Colon (tissue), 2 donors: ENCODE measurements around the gene NRG4.
"Not testable (repeated sequence)": the region's sequence is repeated elsewhere in the genome, so short reads cannot be mapped to it uniquely, and the experiment has no call there.

Experiments used
- FAIRE-seq: peaks from 2 replicates; lab custom pipeline; 2012; peaks lifted over from hg19 to GRCh38; lab: Jason Lieb, UNC
- donor health status: control.
- donor health status: control.

NRG4 gene

DNA sequence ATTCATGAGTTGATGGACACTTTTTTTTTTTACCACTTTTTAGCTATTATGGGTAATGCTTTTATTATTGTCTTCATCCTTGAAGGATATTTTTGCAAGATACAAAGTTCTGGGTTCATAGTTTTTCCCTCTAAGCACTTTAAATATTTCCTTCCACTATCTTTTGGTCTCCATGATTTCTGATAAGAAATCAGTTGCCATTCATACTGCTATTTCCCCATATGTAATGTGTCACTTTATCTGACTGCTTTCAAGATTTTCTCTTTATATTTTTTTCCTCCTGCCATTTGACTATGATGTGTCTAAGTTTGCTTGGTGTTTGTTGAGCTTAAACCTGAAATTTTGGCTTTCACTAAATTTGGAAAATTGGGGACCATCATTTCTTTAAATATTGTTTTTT is 19.3 kb downstream of the NRG4 start:
- no peak for FAIRE-seq

DNA sequence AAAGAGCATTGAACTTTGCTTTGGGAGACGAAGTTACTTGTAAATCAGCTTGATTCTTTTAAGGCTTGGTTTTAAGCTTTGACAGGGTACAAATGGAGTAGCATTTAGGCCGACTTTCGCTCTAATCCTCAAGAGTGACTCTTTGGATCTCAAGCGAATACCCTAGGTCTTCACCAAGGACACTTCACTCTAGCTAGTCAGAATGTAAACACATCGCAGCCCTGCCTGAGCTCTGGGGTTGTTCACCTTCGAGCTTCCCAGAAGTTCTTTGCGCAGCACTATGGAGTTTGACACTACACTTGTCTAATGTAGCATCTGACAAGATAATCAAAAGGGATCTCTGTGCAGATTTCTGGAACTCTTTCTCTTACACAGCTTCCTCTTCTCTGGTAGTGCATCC is 22.3 kb downstream of the NRG4 start:
- no peak for FAIRE-seq

DNA sequence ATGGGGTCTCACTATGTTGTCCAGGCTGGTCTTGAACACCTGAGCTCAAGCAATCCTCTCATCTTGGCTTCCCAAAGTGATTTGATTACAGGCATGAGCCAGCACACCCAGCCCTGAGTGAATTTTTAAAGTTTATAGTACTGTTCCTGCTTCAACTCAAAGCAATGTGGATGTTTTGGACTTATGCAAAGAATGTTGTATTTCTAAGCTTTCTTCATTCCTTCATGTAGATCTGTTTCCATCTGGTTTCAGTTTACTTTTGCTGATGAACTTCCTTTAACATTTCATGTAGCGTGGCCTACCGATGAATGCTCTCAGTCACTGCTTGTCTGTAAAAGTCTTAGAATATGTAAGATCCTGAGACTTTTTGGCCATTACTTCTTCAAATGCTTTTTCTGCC is 23.2 kb downstream of the NRG4 start:
- FAIRE-seq = no peak

DNA sequence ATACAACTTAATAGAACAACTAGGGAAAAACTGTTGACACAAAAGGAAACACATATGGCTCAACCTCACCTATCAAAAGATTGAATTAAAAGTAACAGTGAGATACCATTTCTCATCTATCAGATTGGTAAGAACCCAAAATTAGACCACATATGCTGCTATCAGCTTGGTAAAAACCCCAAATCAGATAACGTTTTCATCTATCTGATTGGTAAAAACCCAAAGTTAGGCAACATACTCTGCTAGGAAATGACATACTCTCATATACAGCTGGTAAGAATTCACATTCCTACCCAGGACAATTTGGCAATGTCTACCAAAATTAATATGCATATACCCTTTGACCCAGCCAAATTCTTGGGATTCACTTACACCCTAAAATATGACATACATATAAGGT is 26.3 kb downstream of the NRG4 start:
- FAIRE-seq = no peak

DNA sequence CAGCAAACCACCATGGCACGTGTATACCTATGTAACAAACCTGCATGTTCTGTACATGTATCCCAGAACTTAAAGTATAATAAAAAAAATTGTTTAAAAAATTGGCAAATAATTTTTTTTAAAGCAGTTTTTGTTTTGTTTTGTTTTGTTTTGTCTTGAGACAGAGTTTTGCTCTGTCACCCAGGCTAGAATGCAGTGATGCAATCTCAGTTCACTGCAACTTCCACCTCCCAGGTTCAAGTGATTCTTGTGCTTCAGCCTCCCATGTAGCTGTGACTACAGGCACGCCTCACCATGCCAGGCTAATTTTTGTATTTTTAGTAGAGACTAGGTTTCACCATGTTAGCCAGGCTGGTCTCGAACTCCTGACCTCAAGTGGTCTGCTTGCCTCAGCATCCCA is 27.5 kb downstream of the NRG4 start:
- not testable (repeated sequence) for FAIRE-seq

DNA sequence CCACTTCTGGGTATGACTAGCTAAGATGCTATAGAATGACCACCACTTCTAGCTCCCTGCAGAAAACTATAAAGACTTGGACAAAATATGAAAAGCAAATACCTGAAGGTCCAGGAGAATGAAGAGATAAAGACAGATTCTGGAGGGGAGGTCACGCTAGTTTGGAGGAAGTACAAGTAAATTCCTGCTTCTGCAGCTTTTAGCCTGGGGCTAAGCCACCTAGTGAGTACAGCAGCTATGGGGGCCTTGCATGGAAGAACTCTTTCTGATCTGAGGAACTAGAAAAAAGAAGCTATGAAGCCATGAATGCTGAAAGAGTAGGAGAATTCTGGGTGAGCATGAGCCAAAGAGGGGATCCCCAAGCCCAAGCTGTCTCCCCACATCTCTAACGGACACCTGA is 29.8 kb downstream of the NRG4 start:
- FAIRE-seq = no peak

DNA sequence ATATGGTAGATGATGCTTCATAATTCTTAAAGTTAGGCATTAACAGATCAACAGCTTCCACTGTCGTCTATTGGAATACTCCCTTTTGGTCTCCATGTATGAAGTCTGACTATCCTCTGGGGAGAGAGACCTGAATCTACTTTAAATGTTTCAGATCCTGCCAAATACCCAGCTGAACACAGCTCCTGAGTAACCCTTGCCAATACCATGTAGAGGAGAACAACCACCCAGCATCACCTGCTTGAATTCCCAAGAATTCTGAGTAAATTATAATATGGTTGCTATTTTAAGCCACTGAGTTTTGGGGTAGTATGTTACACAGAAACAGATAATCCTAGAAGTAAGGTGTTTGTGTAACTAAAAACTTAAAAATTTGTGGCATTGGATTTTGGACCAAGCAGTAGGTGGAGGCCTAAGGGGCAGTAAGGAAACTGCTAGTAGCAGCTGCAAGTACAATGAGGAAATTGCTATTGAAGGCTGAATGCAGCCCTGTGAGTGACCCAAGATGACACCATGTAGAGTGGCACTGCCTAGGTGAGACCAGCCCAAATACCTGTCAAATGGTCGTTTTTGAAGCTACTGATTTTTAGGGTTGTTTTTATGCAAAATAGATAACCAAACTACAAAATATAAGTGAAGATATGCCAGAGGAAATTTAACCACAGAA is 30.9 kb downstream of the NRG4 start:
- no peak for FAIRE-seq

DNA sequence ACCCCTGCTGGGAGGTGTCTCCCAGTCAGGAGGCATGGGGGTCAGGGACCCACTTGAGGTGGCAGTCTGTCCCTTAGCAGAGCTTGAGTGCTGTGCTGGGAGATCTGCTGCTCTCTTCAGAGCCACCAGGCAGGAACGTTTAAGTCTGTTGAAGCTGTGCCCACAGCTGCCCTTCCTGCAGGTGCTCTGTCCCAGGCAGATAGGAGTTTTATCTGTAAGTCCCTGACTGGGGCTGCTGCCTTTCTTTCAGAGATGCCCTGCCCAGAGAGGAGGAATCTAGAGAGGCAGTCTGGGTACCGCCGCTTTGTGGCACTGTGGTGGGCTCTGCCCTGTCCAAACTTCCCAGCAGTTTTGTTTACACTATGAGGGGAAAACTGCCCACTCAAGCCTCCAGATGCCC is 35.5 kb downstream of the NRG4 start:
- not testable (repeated sequence) for FAIRE-seq

DNA sequence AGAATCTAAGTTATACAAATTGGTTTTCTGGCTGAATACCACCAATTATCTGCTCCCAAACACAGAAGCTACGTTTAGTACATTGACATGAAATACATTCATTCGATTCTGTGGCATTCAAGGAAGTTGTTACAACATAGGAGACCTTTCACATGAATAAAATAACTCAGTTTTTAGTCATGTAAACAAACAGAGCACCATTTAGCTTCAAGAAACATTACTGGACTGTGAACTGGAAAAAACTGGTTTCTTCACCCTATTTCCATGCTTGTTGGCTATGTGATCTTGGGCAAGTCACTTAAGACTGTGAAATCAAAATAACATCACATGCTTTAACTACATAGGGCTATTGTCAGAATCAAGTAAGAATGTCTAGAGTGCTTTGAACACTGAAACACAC is 46.2 kb downstream of the NRG4 start:
- FAIRE-seq = no peak

DNA sequence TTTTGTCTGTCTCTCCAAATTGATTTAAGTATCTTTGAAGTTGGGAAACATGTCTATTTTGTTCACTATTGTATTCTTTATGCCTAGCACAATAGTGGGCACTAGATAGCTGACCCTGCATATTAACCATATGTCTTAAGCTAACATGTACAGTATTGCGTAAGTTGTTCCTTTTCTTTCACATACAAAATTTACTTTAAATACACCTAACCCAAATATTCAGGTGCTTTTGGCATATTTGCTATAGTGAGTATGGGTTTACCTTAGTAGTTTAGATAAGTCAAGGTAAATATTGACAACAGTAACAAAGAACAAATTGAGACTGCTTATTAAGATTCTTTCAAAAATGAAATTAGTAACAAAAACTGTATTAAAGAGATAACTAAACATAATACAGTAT is 50.9 kb downstream of the NRG4 start:
- FAIRE-seq = no peak

DNA sequence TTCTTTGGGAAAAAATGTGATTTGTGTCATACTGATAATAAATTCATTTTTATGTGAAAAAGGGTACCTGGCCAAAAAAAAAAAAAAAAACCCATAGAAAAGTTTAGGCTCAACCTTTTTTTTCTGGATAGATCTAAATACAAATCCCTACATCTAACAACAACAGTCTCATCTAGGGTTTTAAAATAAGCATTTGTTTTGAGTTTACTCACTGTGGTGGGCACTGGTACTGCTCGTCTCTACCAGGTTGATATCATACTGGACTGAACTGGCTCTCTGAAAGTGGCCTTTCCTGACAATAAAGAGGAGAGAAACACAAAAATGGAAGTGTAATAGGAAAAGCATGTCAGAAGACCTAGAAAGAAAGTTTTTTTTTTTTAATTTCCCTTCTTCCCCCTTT is 56.5 kb downstream of the NRG4 start:
- FAIRE-seq = no peak

DNA sequence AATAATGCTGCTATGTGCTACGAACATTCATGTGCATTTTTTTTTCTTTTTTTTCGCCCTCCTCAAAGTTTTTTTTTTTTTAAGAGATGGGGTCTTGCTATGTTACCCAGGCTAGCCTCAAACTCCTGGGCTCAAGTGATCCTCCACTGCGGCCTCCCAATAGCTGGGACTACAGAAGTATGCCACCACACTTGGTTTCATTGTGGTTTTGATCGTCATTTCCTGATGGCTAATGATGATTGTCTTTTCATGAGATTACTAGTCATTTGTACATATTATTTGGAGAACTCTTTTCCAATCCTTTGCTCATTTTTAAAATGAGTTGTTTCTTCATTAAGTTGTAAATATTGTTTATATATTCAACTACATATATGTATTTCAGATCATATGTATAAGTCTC is 59.7 kb downstream of the NRG4 start:
- FAIRE-seq = no peak

DNA sequence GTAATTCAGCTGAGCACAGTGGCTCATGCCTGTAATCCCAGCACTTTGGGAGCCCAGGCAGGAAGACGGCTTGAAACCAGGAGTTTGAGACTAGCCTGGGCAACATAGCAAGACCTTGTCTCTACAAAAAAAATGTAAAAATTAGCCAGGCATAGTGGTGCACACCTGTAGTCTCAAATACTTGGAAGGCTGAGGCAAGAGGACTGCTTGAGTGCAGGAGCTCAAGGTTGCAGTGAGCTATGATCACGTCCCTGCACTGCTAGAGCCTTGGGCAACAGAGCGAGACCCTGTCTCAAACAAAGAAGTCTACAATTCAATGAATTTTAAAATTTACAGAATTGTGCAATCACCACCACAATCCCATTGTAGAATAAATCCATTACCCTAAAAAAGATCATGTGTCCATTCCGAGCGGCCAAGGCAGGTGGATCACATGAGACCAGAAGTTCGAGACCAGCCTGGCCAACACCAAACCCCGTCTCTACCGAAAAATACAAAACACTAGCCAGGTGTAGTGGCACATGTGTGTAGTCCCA is 63.4 kb downstream of the NRG4 start:
- FAIRE-seq = no peak

DNA sequence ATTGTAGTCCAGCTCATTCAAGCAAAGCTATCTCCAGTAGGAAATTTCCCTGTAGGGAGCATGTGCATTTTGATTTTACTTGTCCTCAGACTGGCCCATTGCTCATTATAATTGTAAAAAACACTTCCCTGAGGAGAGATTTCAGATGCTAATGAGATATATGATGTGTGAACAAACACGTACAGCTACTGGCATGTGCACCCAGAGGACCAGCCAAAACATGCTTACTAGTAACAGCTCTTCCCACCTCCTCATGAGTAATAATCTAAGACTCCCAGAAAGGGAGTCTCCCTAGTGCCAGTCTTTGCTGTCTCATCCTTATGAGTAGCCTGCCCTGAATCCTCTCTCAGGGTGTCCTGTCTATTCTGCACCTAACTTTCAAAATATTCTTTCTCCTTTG is 65.1 kb downstream of the NRG4 start:
- FAIRE-seq = no peak

DNA sequence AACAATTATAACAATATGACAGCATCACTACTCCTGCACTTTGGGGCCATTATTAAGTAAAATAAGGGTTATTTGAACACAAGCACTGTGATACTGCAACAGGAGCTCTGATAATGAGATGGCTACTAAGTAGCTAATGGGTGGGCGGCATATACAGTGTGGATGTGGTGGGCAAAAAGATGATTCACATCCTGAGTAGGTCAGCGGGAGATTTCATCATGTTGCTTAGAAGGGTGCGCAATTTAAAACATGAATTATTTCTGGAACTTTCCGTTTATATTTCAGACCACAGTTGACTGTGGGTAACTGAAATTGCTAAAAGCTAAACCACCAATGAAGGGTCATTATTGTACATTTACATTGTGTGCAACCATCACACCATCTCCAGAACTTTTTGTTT is 66.3 kb downstream of the NRG4 start:
- no peak for FAIRE-seq

DNA sequence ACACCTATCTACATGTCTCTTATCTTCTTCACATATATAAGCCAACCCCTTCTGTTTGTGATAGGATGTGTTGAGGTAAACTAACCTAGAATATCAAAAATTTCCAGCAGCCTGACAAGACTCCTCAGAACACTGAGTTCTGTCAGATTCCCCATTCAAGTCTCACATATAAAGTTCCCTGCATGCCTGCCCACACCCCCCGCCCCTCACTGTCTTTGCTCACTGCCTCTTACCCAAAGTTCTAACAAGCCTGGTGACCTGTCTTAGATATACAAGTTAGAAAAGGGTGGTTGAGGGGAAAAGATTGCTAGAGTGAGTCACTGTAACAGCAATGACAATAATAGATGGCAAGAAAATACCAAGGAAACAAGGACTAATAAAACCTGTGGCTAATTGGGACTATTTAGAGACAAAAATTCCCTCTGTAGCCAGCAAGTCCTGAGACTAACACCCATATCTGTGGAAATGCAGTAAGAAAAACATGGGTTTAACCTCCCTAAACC is 68.5 kb downstream of the NRG4 start:
- FAIRE-seq = no peak

DNA sequence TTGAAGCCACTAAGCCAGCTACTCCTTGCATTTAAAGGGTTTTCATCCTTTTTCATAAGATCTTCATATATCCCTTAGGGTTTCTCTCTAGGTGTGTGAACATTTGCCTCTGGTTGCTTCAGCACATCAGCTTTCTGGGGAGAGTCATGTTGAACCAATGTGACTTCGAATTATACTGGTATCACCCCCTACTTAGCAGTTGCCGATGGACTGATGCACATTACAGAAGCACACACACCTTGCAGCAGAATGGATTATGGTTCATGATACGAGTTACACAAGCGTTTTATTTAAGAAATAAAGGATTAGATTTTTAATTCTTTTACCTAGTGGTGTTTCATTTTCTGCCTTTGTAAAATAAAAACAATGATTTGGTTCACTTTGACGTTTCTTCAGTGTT is 69.0 kb downstream of the NRG4 start:
- no peak for FAIRE-seq

DNA sequence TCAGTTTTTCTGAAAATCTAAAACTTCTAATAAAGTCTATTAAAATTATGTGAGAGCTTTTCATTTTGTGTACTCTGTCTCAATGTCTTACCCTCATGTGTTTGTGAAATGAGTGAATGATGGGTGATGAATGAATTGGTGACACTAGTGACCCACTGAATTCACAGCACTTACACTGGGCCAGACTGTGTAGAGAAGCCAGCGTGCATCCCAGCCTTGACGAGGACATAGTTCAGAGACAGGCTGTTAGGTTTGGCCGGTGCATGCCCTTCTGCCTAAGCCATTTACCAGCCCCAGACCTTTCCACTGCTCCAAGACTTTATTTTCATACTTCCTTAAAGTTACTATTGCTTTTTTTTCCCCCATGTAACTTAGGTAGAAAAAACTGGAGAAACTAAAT is 69.8 kb downstream of the NRG4 start:
- no peak for FAIRE-seq

DNA sequence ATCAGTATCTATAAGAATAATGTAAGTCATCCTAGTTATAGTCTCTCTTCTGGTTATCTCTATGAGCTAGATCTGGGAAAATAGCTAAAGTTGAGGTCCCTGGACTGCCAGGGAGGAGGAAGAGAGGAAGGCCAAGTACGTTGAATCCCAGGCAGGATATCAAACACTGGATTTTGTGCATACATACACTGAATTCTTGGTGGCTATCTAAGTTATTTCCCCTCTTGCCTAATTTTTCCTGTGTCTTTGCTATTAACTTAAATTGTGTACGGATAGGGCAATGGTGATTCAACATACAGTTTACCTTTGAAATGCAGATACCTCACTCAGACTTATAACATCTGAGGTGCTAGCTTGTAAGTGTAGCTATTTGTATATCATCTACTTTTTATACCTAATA is 81.4 kb downstream of the NRG4 start:
- no peak for FAIRE-seq

DNA sequence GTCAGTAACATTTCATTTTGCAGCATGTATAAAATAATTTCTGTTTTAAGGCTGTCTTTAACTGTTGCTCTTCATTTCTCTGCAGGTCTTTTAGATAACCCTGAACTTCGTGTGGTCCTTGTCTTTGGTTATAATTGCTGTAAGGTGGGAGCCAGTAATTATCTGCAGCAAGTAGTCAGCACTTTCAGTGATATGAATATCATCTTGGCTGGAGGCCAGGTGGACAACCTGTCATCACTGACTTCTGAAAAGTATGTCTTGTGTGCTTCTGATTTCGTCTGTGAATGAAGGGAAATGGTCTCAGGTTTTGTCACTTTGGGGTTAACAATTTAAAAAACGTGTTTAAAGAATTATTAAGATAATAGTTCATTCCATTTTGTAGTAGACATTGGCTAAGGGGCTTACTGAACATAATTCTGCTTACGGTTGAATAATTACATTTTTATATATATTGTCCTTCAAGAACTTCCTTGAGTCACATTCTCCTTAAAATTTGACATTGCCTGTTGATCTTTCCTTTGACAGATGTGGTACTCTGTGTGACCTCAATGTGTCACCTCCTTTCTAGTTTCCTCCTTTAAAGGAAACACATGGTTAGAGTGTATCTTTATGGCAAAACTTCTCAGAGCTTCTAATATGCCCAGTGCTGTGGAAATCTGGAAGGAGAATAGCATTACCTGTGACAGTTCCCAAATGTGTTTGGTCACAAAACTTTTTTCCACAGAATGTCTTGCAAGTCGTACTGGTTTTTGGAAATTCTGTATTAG is 82.2 kb downstream of the NRG4 start:
- FAIRE-seq = no peak

DNA sequence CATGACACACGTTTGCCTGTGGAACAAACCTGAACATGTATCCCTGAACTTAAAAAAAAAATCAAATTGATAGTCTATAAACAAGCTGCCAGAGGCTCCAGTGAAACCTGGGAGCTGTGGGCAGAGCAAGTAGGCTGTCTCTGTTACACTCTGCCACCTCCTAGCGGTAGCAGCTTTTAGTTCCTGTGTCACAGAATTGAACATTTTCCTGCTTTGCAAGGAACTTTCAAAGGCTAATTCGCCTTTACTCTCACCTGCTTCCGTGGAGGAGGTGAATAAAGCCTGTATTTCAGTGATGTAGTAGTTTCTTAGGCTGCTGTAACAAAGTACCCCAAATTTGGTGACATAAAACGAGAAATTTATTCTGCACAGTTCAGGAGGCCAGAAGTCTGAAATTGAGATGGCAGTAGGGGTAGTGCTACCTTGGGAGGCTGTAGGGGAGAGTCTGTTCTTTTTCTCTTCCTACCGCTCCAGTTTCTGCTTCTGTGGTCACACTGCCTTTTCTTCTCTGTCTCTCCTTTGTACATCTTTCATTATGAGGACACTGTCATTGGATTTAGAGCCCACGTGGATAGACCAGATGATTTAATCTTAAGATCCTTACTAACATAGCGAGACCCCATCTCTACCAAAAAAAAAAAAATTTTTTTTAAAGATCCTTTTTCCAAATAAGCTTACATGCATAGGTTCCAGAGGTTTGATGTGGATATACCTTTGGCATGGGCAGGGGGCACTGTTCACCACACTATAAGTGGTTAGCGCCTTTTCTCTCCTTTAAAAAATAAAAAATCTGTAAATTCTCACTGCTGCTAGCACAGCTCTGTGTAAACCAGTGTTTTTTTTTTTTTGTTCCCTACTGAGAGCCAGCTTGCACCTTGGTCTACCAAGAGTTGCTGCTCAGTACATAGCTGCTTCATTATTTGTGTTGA is 83.3 kb downstream of the NRG4 start:
- no peak for FAIRE-seq

DNA sequence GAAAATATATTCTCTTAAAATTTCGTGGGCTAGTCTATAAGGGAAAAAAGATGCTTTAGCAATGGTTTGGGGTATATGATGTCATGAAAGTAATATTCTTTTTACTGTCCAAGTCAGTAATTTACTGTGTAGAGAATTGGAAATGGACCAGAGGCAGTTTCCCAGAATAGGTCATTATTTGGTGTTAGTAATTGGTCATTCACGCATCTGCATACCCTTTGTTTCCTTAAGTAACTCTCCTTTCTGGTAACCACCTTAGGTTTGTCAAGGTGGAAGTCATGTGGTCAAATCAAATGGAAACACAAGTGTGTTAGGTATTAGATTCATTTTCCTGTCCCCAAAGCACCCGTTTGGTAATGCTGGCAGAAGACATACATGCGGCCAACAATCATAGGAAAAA is 84.6 kb downstream of the NRG4 start:
- no peak for FAIRE-seq

DNA sequence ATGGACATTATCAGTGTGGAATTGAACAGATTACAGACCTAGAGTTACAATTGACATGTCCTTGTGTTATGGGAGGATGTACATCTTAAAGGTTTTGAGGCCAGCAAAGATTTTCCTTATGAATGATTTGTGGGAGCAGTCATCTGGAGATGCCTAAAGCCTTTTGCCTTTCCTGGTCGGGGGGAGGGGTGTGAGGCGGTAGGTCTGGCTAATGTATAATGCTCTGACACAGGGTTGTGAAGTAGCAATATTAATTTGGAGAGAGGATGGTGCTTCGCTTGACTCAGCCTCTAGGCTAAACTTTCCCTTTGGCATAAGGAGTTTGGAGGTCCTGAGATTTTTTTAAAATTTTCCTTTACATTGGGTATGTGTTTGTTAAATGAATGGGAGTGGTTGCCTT is 85.3 kb downstream of the NRG4 start:
- FAIRE-seq = no peak
